Tibial nerve (tissue), 4 donors: ENCODE data around the gene LILRB2. TPM values are rescaled to one million over a fixed set of nuclear protein-coding genes. Genes with fewer than 3 reads are reported as not detected.

Experiments
- DNase-seq, 2 donors: peaks; one replicate each; pipeline ENCODE4 v3.0.0-alpha.2; 2019; ENCODE audit warnings: low spot score in 2 of 2
- H3K27ac ChIP-seq, 4 donors: fragments of 200-600 bp; sonication (generic) in 3 of 4; one replicate each; pipeline ENCODE4 v1.5.1; 2017 to 2019; ENCODE audit warnings: mild to moderate bottlenecking in 1 of 4
- H3K27me3 ChIP-seq, 2 donors: fragments of 200-600 bp; sonication (generic) in 1 of 2; one replicate each; pipeline versions ENCODE4 v1.5.1 to v1.6.0; 2017 to 2019
- H3K36me3 ChIP-seq, 3 donors: fragments of 200-600 bp; sonication (generic); one replicate each; pipeline ENCODE4 v1.5.1; 2018 to 2019
- H3K4me1 ChIP-seq, 4 donors: fragments of 200-600 bp; sonication (generic) in 3 of 4; one replicate each; pipeline ENCODE4 v1.5.1; 2017 to 2019
- H3K4me3 ChIP-seq, 4 donors: fragments of 200-600 bp; sonication (generic) in 3 of 4; one replicate each; pipeline ENCODE4 v1.5.1; 2017 to 2019; ENCODE audit warnings: mild to moderate bottlenecking in 1 of 4, moderate library complexity in 1 of 4
- H3K9me3 ChIP-seq, 4 donors: fragments of 200-600 bp; sonication (generic) in 3 of 4; one replicate each; pipeline ENCODE4 v1.5.1; 2017 to 2019
- EP300 ChIP-seq, 2 donors: sonication (generic); formaldehyde crosslinking; IDR thresholded peaks; one replicate each; pipeline ENCODE4 v1.6.1; 2017; ENCODE audit warnings: antibody characterized with exemption in 2 of 2, mild to moderate bottlenecking in 1 of 2
- POLR2A ChIP-seq, 2 donors: fragments of 450-650 bp; IDR thresholded peaks; one replicate each; pipeline ENCODE4 v1.6.1; 2017; ENCODE audit warnings: antibody characterized with exemption in 2 of 2, mild to moderate bottlenecking in 2 of 2, moderate library complexity in 2 of 2
- WGBS, 2 donors: methylation state at CpG; one replicate each; pipeline ENCODE4 v1.1.5; 2018; 5-methylcytosine and 5-hydroxymethylcytosine counted together
- total RNA-seq, 4 donors: library from RNA; depleted of rRNA; stranded (reverse); fragments of >200 nt; gene quantifications; one replicate each; pipeline ENCODE4 v1.1.0, GENCODE V29; 2016
- TF ChIP-seq, protein P1 (sequence below), 5 experiments: fragments of 200-600 bp in 3 of 5; fragments of 450-650 bp in 2 of 5; sonication (generic) in 3 of 5; IDR thresholded peaks; one replicate each; pipeline ENCODE4 v1.5.1; 2016 to 2019; ENCODE audit warnings: antibody characterized with exemption in 5 of 5, mild to moderate bottlenecking in 3 of 5, moderate library complexity in 2 of 5

Gene LILRB2
- total RNA-seq, 4 donors from 2014 or later = 1.6 to 8.4 (median 4.4) TPM

DNA sequence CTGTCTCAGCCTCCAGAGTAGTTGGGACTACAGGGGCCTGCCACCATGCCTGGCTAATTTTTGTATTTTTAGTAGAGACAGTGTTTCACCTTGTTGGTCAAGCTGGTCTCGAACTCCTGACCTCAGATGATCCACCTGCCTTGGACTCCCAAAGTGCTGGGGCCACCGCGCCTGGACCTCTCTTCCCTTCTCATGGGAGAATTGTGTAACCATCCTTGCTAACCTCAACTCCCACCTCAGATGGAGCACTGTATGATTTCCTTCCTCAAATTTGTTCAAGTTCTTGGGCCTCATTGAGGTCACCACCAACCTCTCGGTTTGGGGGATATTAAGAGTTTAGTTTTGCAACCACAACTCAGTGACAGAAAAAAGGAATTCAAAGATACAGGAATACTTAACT, 21.3 kb upstream of the LILRB2 start:
- Histone ChIP-seq H3K9me3 (no peaks in the 10 kb centered on the region), H3K36me3 (no peaks in the 10 kb centered on the region), H3K27me3 (no peaks in the 10 kb centered on the region), H3K27ac (no peak overlapping the region), H3K4me1 (no peaks in the 10 kb centered on the region), H3K4me3 (no peak overlapping the region)
- DNase-seq = no peak
- 67 to 71% methylated on average over 4 of the region's 4 CpGs for WGBS, 2 donors
- TF ChIP-seq, protein P1, sequence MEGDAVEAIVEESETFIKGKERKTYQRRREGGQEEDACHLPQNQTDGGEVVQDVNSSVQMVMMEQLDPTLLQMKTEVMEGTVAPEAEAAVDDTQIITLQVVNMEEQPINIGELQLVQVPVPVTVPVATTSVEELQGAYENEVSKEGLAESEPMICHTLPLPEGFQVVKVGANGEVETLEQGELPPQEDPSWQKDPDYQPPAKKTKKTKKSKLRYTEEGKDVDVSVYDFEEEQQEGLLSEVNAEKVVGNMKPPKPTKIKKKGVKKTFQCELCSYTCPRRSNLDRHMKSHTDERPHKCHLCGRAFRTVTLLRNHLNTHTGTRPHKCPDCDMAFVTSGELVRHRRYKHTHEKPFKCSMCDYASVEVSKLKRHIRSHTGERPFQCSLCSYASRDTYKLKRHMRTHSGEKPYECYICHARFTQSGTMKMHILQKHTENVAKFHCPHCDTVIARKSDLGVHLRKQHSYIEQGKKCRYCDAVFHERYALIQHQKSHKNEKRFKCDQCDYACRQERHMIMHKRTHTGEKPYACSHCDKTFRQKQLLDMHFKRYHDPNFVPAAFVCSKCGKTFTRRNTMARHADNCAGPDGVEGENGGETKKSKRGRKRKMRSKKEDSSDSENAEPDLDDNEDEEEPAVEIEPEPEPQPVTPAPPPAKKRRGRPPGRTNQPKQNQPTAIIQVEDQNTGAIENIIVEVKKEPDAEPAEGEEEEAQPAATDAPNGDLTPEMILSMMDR (IDR thresholded peaks at IDR 0.05) = no peak
- TF ChIP-seq EP300 (IDR thresholded peaks at IDR 0.05) (peak in 1 of 2 donors; percentile 38), POLR2A (IDR thresholded peaks at IDR 0.05) (no peak)

DNA sequence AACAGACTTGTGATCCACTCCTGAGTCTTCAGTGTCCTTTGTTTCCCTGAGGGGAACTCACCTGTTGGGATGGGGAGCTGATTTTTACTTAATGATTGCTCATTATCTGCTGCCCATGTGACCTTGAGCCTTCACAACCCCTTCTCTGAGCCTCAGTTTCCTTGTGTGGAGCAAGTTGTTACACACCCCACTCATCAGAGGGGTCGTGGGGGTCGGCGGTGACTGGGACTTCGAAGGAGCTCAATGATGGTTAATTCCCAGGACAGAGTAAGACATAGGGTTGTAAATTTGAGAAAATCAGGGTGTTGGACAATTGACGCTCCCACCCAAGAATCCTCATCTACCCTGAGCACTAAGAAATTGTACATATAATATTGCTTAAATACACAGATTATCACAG, 18.6 kb upstream of the LILRB2 start:
- peaks cover 0 to 1% (median 0%) of the 10 kb centered on the region in 4 donors for H3K9me3 ChIP-seq
- TF ChIP-seq POLR2A (IDR thresholded peaks at IDR 0.05) (no peak), EP300 (IDR thresholded peaks at IDR 0.05) (no peak)
- TF ChIP-seq, protein P1 (IDR thresholded peaks at IDR 0.05) = no peak
- H3K27ac ChIP-seq = no peak overlapping the region
- WGBS, 2 donors = 83 to 89% methylated on average over 5 of the region's 5 CpGs
- no peak overlapping the region for H3K4me3 ChIP-seq
- no peaks in the 10 kb centered on the region for H3K4me1 ChIP-seq
- no peak for DNase-seq
- H3K27me3 ChIP-seq = no peaks in the 10 kb centered on the region
- H3K36me3 ChIP-seq = no peaks in the 10 kb centered on the region

DNA sequence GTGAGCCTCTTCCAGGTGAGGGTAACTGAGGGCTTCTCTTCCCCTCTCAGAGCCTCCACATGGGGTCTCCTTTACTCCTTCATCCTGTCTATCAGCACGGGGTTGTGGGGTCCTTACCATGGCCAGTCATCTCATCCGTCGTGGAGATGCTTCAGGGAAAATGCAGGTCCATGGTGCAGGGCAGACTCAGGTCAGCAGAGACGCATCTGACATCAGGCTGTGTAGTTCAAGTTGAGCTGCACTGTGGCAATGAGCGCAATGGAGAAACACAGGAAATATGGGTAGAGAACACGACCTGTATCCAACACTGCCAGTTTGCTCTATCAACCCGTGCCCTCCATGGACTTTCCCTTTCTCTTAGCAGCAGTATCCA, 18.2 kb upstream of the LILRB2 start:
- Histone ChIP-seq H3K27ac (no peak overlapping the region), H3K36me3 (no peaks in the 10 kb centered on the region), H3K27me3 (no peaks in the 10 kb centered on the region), H3K4me3 (no peak overlapping the region), H3K4me1 (no peaks in the 10 kb centered on the region), H3K9me3 (peaks cover 0 to 5% (median 0%) of the 10 kb centered on the region in 4 donors)
- no peak for DNase-seq
- WGBS, 2 donors = 65 to 68% methylated on average over 7 of the region's 7 CpGs
- TF ChIP-seq POLR2A (IDR thresholded peaks at IDR 0.05) = no peak
- TF ChIP-seq, protein P1 (IDR thresholded peaks at IDR 0.05) = no peak

DNA sequence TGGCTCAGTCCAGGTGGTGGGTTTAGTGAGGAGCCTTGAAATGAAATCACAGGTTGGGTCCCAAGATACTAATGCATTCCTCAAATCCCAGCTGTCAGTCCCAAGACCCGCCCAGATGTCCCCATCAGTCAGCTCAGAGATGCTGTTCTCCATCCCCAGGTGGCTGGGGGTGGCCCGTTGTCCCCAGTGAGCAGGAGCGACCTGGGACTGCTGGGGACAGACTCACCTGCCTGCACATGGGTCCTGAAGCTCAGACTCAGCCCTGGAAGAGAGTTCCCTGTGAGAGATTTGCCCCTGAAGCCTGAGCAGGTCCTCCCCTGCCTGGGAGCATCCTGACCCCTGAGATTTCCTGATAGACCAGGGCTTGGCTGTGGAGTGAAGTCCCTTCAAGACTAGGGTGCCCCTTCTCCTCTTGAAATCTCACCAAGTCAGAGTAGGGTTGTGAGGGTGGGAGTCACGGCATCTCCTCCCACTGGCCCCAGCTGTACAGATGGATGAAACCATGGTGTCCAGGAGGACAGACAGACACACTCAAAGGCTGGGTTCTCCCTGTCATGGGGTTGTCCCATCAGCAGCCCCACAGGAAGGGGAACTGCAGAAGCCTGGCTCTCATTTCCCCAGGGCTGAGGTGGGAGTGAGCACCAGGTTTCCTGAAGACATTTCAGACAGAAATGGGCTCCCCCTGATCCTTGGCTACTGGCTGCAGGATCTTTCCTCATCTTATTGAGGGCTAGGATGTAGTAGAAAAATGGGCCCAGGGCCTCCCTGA, 17.6 kb upstream of the LILRB2 start:
- H3K9me3 ChIP-seq = peaks cover 0 to 11% (median 0%) of the 10 kb centered on the region in 4 donors
- H3K4me3 ChIP-seq = no peak overlapping the region
- 49 to 64% methylated on average over 2 of the region's 4 CpGs for WGBS, 2 donors
- TF ChIP-seq EP300 (IDR thresholded peaks at IDR 0.05) (no peak), POLR2A (IDR thresholded peaks at IDR 0.05) (no peak)
- TF ChIP-seq, protein P1 (IDR thresholded peaks at IDR 0.05) = no peak
- no peaks in the 10 kb centered on the region for H3K36me3 ChIP-seq
- DNase-seq = no peak
- H3K4me1 ChIP-seq = no peaks in the 10 kb centered on the region
- H3K27me3 ChIP-seq = no peaks in the 10 kb centered on the region
- H3K27ac ChIP-seq = no peak overlapping the region

DNA sequence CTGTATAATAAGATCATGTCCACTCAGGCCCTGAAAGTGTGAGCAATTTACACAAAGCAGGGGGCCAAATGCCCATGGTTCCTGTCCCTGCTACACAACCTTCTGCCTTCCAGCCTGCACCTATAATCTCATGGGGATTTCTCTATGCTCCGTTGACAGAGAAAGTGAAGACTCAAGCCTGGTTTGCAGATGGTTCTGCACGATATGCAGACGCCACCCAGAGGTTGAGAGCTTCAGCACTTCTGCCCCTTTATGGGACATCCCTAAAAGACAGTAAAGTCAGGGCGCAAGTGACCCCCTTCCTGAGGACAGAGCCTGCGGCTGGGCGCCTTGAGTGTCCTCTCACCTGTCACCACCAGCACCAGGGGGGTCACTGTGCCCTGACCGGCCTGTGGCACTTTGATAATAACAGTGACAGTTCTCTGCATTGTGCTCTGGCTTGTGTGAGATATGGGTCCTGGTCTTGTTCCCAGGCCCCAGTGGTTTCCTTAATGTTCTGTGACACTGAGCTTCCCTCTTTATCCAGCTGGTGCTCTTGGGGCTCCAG, 16.9 kb upstream of the LILRB2 start:
- no peaks in the 10 kb centered on the region for H3K36me3 ChIP-seq

More for the DNA sequence above, 16.9 kb upstream of the LILRB2 start:
- Histone ChIP-seq H3K4me3 (no peak overlapping the region), H3K4me1 (no peaks in the 10 kb centered on the region), H3K27me3 (no peaks in the 10 kb centered on the region), H3K9me3 (peaks cover 0 to 13% (median 0%) of the 10 kb centered on the region in 4 donors), H3K27ac (no peak overlapping the region)
- TF ChIP-seq, protein P1 (IDR thresholded peaks at IDR 0.05) = no peak
- TF ChIP-seq POLR2A (IDR thresholded peaks at IDR 0.05) (no peak), EP300 (IDR thresholded peaks at IDR 0.05) (no peak)
- WGBS, 2 donors = 31 to 56% methylated on average over 7 of the region's 7 CpGs
- no peak for DNase-seq
